Prostate gland (tissue), 2 donors: ENCODE data around the gene PITHD1.

Source experiments
- CTCF ChIP-seq, 4 experiments: fragments of 200-600 bp in 2 of 4; fragments of 450-650 bp in 2 of 4; sonication (generic) in 2 of 4; IDR thresholded peaks; 1 replicate in 3 of 4; 2 replicates in 1 of 4; pipeline ENCODE4 v1.5.1; 2016 to 2019; ENCODE audit warnings: antibody characterized with exemption in 4 of 4, mild to moderate bottlenecking in 2 of 4, moderate library complexity in 2 of 4
- POLR2A ChIP-seq: fragments of 450-650 bp; IDR thresholded peaks from one replicate; pipeline ENCODE4 v1.6.1; 2016; ENCODE audit warnings: antibody characterized with exemption, mild to moderate bottlenecking
- POLR2AphosphoS5 ChIP-seq: sonication (generic); formaldehyde crosslinking; IDR thresholded peaks from one replicate; pipeline ENCODE4 v1.6.1; 2017; ENCODE audit warnings: antibody characterized with exemption

DNA sequence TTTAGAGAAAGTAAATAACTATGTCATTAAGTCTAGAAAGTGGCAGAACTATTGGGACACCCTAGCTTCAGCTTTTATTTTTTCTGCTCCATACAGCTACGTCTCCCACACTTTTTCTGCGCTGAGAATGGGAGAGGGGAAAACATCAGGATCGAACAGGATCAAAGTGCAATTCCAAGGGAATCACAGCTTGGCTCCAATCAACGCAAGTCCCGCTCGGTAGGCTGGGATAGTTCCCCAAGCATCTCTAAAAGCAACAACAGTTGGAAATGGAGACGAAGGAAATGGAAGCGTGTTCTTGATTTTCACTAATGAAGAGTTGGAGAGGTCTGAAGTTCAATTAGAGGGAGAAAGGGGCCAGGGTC is 46.5 kb downstream of the PITHD1 start:
- no peak for TF ChIP-seq POLR2A
- no peak for TF ChIP-seq CTCF (IDR thresholded peaks at IDR 0.05)
- TF ChIP-seq POLR2AphosphoS5, result no peak
